GM12878 (cell line): ENCODE results near the gene HYPK. TPM values are rescaled to one million over a fixed set of nuclear protein-coding genes. Genes with fewer than 3 reads are reported as not detected.

Experiments
- ASH2L ChIP-seq: fragments of 300-600, 200-600 bp; sonication (generic); IDR thresholded peaks from 2 replicates; pipeline ENCODE4 v1.6.1; 2017; ENCODE audit warnings: low read depth, mild to moderate bottlenecking, borderline replicate concordance
- CTCF ChIP-seq, 3 experiments: IDR thresholded peaks in 2 of 3; conservative IDR thresholded peaks in 1 of 3; 2 replicates each; pipeline ENCODE4 v1.5.1; 2011; ENCODE audit warnings: low read depth in 3 of 3, low read length in 3 of 3, mild to moderate bottlenecking in 3 of 3, control low read depth in 2 of 3, moderate library complexity in 2 of 3, inconsistent platforms in 1 of 3, mixed read lengths in 1 of 3; ENCODE audit not compliant: control insufficient read depth in 2 of 3, insufficient read depth in 1 of 3; ENCODE audit errors: extremely low read depth in 1 of 3
- CUX1 ChIP-seq: IDR thresholded peaks from 2 replicates; pipeline ENCODE4 v1.6.1; 2012; ENCODE audit warnings: improper control_type of control experiment, low read depth, low read length; ENCODE audit not compliant: insufficient replicate concordance
- EGR1 ChIP-seq, 2 experiments: IDR thresholded peaks; 1 replicate in 1 of 2; 2 replicates in 1 of 2; pipeline ENCODE4 v1.6.1; 2011 to 2012; ENCODE audit warnings: low read depth in 2 of 2, low read length in 2 of 2, borderline replicate concordance in 1 of 2, mild to moderate bottlenecking in 1 of 2, moderate library complexity in 1 of 2
- EP300 ChIP-seq, 2 experiments: fragments of 150-350 bp in 1 of 2; IDR thresholded peaks; 2 replicates each; pipeline ENCODE4 v1.6.1; 2011 to 2012; ENCODE audit warnings: low read depth in 2 of 2, low read length in 2 of 2, borderline replicate concordance in 1 of 2, improper control_type of control experiment in 1 of 2, inconsistent platforms in 1 of 2; ENCODE audit not compliant: control insufficient read depth in 1 of 2
- EZH2 ChIP-seq: IDR thresholded peaks from 2 replicates; pipeline ENCODE4 v1.6.1; 2012; ENCODE audit warnings: low read depth, mild to moderate bottlenecking, control low read depth, inconsistent platforms, low read length, borderline replicate concordance; ENCODE audit not compliant: control insufficient read depth
- HCFC1 ChIP-seq: fragments of 150-350 bp; IDR thresholded peaks from 2 replicates; pipeline ENCODE4 v1.6.1; 2014; ENCODE audit warnings: low read length
- JUND ChIP-seq: IDR thresholded peaks from 2 replicates; pipeline ENCODE4 v1.6.1; 2012; ENCODE audit warnings: low read depth, mild to moderate bottlenecking, low read length, improper control_type of control experiment, moderate library complexity
- NBN ChIP-seq: fragments of 450-650 bp; IDR thresholded peaks from 2 replicates; pipeline ENCODE4 v1.6.1; 2016
- NR2F1 ChIP-seq: fragments of 450-650 bp; conservative IDR thresholded peaks from 2 replicates; pipeline ENCODE4 v1.6.1; 2017; ENCODE audit warnings: mild to moderate bottlenecking
- SMC3 ChIP-seq: IDR thresholded peaks from 2 replicates; pipeline ENCODE4 v1.6.1; 2011; ENCODE audit warnings: low read length, improper control_type of control experiment, borderline replicate concordance
- ZZZ3 ChIP-seq: IDR thresholded peaks from 2 replicates; pipeline ENCODE4 v1.6.1; 2011; ENCODE audit warnings: low read depth; ENCODE audit not compliant: control insufficient read depth, insufficient read length
- polyA plus RNA-seq, 11 experiments: library from polyadenylated mRNA; depleted of rRNA in 4 of 11; unstranded in 6 of 11; stranded (reverse) in 5 of 11; fragments of >200 nt; fragmentation: Nextera tagmentation in 4 of 11; fragmentation: Illumina TruSeq in 1 of 11; extraction: Ambion mirVana in 4 of 11; extraction: Trizol in 1 of 11; gene quantifications; 1 replicate in 1 of 11; 2 replicates in 10 of 11; pipeline versions ENCODE4 v1.2.1 to v1.2.3, GENCODE V29; 2011 to 2016; ENCODE audit warnings: inconsistent platforms in 2 of 11, missing spikeins in 2 of 11, low read depth in 1 of 11
- total RNA-seq, 4 experiments: library from RNA; depleted of rRNA in 3 of 4; stranded (reverse); fragments of >200 nt in 3 of 4; fragmentation: Illumina TruSeq in 1 of 4; extraction: Trizol in 1 of 4; gene quantifications; 2 replicates each; pipeline versions ENCODE4 v1.2.1 to v1.2.3, GENCODE V29; 2013 to 2021
- TF ChIP-seq, protein P1 (sequence below): fragments of 450-650 bp; IDR thresholded peaks from 2 replicates; pipeline ENCODE4 v1.6.1; 2017; ENCODE audit warnings: mild to moderate bottlenecking
- TF ChIP-seq, protein P2 (sequence below): fragments of 450-650 bp; formaldehyde crosslinking; IDR thresholded peaks from 2 replicates; pipeline ENCODE4 v1.4.0; 2020; ENCODE audit warnings: mild to moderate bottlenecking, moderate library complexity

Gene HYPK
- total and polyA plus RNA-seq, 10 of the 15 experiments (the other 5 are each of a cell fraction or from before 2014, with no cell fraction given), result 8.0 to 38.4 (median 17.5) TPM

DNA sequence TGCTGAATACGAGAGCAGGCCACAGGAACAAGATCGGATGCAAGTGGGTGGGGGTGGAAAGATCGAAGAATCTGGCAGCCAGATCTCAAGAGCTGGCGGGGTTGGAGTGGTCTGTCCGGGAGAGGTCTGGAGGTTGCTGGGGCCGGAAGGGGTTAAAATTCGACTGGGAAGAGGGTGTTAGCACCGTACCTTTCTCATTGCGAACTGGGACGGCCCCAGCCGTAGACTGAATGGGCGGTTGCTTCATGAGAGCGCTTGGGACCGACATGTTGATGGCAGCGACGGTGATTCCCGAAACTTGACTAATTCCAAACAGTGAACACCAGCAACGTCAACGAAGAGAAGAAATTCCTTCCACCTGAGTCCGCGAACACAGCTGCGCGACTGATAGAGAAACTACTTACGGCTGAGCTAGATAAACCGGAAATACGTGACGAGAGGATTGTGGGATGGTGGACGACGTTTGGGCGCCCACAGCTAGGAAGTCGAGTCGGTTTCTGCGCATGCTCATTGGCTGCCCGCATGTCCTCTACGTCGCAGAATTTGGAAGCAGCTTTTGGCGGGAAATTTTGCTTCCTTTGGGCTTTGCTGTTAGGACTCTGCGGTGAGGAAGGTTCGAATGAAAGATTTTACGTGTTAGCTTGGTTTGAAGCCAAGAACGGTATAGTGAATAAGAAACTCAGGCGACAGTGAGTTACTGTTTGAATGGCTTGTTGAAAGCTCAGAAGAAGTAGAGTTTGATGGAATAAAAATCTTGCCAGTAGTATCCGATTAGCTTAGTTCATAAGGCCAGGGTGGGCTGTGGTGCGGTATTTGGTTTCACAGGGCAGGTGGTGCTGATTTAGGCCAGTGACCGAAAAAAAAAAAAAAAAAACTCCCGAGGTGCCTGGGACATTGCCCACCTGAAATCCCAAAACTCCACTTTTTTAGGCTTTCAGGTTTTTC is 24.2 kb downstream of the HYPK start, which contains the start of gene MFAP1 (continued):
- peak; percentile 94 for TF ChIP-seq NBN
- no peak for TF ChIP-seq CUX1
- TF ChIP-seq EP300 (IDR thresholded peaks at IDR 0.05; ENCODE audit: borderline replicate concordance in 1 of 2, control insufficient read depth in 1 of 2, low read depth in 2 of 2, low read length in 2 of 2), result 0 out of 4 replicates have a peak, but pooled peaks of 1 of the 2 experiments have one; percentile 6
- no peak for TF ChIP-seq NR2F1
- TF ChIP-seq ASH2L, result peak; percentile 93; the same call in 1 of the 2 replicates
- no peak for TF ChIP-seq ZZZ3
- TF ChIP-seq JUND, result no peak
- no peak for TF ChIP-seq SMC3
- TF ChIP-seq, protein P1, sequence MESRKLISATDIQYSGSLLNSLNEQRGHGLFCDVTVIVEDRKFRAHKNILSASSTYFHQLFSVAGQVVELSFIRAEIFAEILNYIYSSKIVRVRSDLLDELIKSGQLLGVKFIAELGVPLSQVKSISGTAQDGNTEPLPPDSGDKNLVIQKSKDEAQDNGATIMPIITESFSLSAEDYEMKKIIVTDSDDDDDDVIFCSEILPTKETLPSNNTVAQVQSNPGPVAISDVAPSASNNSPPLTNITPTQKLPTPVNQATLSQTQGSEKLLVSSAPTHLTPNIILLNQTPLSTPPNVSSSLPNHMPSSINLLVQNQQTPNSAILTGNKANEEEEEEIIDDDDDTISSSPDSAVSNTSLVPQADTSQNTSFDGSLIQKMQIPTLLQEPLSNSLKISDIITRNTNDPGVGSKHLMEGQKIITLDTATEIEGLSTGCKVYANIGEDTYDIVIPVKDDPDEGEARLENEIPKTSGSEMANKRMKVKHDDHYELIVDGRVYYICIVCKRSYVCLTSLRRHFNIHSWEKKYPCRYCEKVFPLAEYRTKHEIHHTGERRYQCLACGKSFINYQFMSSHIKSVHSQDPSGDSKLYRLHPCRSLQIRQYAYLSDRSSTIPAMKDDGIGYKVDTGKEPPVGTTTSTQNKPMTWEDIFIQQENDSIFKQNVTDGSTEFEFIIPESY, result no peak
- TF ChIP-seq CTCF (IDR thresholded peaks at IDR 0.05 in 2 of 3, conservative IDR thresholded peaks at IDR 0.05 in 1 of 3; ENCODE audit: control insufficient read depth in 2 of 3, extremely low read depth in 1 of 3, insufficient read depth in 1 of 3, low read depth in 3 of 3, low read length in 3 of 3), result no peak
- peak; percentile 55 for TF ChIP-seq HCFC1
- 0 out of 3 replicates have a peak, but pooled peaks of 1 of the 2 experiments have one; percentile 27 for TF ChIP-seq EGR1 (IDR thresholded peaks at IDR 0.05; ENCODE audit: borderline replicate concordance in 1 of 2, low read depth in 2 of 2, low read length in 2 of 2)
- TF ChIP-seq EZH2, result no peak
- TF ChIP-seq, protein P2, sequence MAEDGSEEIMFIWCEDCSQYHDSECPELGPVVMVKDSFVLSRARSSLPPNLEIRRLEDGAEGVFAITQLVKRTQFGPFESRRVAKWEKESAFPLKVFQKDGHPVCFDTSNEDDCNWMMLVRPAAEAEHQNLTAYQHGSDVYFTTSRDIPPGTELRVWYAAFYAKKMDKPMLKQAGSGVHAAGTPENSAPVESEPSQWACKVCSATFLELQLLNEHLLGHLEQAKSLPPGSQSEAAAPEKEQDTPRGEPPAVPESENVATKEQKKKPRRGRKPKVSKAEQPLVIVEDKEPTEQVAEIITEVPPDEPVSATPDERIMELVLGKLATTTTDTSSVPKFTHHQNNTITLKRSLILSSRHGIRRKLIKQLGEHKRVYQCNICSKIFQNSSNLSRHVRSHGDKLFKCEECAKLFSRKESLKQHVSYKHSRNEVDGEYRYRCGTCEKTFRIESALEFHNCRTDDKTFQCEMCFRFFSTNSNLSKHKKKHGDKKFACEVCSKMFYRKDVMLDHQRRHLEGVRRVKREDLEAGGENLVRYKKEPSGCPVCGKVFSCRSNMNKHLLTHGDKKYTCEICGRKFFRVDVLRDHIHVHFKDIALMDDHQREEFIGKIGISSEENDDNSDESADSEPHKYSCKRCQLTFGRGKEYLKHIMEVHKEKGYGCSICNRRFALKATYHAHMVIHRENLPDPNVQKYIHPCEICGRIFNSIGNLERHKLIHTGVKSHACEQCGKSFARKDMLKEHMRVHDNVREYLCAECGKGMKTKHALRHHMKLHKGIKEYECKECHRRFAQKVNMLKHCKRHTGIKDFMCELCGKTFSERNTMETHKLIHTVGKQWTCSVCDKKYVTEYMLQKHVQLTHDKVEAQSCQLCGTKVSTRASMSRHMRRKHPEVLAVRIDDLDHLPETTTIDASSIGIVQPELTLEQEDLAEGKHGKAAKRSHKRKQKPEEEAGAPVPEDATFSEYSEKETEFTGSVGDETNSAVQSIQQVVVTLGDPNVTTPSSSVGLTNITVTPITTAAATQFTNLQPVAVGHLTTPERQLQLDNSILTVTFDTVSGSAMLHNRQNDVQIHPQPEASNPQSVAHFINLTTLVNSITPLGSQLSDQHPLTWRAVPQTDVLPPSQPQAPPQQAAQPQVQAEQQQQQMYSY (CRISPR knock-in tag), result no peak
